PC-9 (cell line): ENCODE data around the gene PRKAG2.

ENCODE experiments used
- EZH2 ChIP-seq: fragments of 200-600 bp; sonication (generic); IDR thresholded peaks from 2 replicates; pipeline ENCODE4 v1.8.0; 2017; ENCODE audit warnings: antibody characterized with exemption, low read depth
- TF ChIP-seq, protein P1 (sequence below): fragments of 200-600 bp; sonication (generic); conservative IDR thresholded peaks from 2 replicates; pipeline ENCODE4 v1.6.1; 2017; ENCODE audit warnings: mixed run types, antibody characterized with exemption, mild to moderate bottlenecking, moderate library complexity

GRCh38 chr7:151761957-151762356 is 115.0 kb downstream of the PRKAG2 start:
- TF ChIP-seq, protein P1, sequence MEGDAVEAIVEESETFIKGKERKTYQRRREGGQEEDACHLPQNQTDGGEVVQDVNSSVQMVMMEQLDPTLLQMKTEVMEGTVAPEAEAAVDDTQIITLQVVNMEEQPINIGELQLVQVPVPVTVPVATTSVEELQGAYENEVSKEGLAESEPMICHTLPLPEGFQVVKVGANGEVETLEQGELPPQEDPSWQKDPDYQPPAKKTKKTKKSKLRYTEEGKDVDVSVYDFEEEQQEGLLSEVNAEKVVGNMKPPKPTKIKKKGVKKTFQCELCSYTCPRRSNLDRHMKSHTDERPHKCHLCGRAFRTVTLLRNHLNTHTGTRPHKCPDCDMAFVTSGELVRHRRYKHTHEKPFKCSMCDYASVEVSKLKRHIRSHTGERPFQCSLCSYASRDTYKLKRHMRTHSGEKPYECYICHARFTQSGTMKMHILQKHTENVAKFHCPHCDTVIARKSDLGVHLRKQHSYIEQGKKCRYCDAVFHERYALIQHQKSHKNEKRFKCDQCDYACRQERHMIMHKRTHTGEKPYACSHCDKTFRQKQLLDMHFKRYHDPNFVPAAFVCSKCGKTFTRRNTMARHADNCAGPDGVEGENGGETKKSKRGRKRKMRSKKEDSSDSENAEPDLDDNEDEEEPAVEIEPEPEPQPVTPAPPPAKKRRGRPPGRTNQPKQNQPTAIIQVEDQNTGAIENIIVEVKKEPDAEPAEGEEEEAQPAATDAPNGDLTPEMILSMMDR, result no peak
- no peak for TF ChIP-seq EZH2
